KOPT-K1 (cell line): ENCODE measurements around the gene HTRA3.

Experiments used
- H3K27ac ChIP-seq: fragments of 200-600 bp; sonication (generic); 2 replicates; pipeline ENCODE4 v1.5.1; 2016; ENCODE audit warnings: antibody characterized with exemption, mild to moderate bottlenecking, low read depth, low read length; ENCODE audit not compliant: poor library complexity, severe bottlenecking
- H3K36me3 ChIP-seq: fragments of 200-600 bp; sonication (generic); 2 replicates; pipeline ENCODE4 v1.5.1; 2017; ENCODE audit warnings: antibody characterized with exemption, mild to moderate bottlenecking, low read length, moderate library complexity; ENCODE audit not compliant: insufficient read depth
- H3K9me3 ChIP-seq: fragments of 200-600 bp; sonication (generic); 2 replicates; pipeline ENCODE4 v1.5.1; 2017; ENCODE audit warnings: antibody characterized with exemption, low read length, mild to moderate bottlenecking; ENCODE audit not compliant: insufficient read depth, poor library complexity, severe bottlenecking

Gene HTRA3

DNA sequence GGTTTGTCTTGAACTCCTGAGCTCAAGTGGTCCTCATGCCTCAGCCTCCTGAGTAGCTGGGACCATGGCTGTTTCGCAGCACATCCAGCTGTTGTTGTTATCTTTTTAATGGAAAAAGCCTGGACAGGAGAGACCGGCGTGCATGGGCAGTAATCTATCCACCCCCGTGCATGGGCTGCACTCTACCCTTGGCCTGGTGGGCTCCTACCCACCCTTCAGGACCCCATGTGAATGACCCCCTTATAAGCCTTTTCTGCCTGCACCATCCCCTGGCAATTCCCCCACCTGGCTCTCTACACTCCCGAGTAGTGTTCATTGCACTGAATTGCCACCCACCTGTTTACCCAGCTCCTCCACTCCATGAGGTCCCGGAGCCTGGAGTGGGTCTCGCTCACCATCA is 18.9 kb upstream of the HTRA3 start:
- Histone ChIP-seq H3K27ac (no peak overlapping the region), H3K9me3 (no peaks in the 10 kb centered on the region), H3K36me3 (no peaks in the 10 kb centered on the region)

DNA sequence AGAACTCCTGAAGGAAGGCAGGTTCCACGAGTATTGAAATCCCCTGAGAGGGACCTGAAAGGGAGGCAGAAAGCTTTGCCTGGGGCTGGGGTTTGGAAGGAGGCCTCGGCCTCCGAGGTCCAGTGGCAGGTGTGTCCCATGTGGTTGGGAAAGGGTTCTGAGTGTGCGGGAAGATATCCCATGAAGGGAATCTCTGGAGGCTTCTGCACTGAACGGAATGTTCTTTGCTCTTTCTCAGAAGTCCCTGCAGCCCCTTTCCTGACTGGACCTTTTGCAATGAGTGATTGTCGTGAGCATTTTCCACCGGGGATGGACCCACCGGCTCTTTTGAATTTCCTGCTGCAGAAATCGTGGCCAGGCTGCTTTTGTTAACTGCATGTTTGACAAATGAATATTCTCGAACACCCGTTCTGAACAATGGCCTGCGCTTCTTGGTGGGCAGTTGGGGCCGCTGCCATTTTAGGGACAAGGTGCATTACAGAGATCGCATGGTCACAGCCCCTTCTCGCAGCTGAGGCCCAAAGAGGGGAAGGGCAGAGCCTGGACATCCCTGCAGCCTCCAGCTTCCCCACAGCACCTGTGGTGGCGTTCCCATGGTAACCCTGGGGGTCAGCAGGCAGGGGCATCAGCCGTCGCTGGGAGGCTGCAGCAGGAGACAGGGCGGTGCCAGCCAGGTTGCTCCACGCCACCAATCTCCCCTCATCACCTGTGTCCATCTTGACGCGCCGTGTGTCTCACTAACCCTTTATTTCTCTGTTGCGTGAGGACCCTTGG is 18.3 kb upstream of the HTRA3 start:
- no peaks in the 10 kb centered on the region for H3K36me3 ChIP-seq
- no peaks in the 10 kb centered on the region for H3K9me3 ChIP-seq
- no peak overlapping the region for H3K27ac ChIP-seq

DNA sequence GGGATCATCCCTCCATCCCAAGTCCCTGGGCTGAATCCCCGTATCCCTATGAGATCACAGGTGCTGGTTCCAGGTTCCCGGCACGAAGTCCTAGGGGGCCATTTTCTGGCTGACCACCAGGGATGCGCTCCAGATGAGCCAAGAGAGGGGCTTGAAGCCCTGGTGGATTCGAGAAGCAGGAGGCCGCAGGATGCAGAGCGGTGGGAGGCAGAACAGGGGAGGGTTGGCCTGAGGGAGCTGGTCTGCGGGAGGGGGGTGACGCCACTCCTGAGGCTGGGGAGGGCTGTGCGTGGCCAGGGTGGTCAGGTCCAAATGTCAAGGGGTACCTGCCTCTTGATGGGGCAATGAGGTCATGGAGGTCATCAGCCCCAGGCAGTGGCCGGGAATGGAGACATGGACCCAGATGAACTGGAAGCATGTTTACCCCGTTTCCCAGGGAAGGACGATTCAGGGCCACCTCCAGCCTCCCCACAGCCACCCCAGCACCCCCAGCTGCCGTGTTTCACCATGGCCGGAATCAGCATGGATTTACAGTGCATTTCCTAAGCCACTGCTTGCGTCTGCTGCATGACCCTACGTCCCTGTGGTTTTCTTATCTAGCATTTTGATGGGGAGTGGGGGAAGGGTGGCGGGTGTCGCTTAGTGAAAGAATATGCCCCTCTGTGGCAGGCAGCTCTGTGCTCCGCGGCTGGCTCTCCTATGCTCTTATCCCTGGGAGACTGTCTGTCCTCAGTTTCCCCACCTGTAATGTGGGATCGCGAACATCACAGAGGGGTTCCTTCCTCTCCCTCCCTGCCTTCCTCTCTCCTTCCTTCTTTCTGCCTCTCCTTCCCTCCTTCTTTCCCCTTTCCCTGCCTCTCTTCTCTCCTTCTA is 17.0 kb upstream of the HTRA3 start:
- Histone ChIP-seq H3K36me3 (no peaks in the 10 kb centered on the region), H3K27ac (no peak overlapping the region), H3K9me3 (no peaks in the 10 kb centered on the region)

DNA sequence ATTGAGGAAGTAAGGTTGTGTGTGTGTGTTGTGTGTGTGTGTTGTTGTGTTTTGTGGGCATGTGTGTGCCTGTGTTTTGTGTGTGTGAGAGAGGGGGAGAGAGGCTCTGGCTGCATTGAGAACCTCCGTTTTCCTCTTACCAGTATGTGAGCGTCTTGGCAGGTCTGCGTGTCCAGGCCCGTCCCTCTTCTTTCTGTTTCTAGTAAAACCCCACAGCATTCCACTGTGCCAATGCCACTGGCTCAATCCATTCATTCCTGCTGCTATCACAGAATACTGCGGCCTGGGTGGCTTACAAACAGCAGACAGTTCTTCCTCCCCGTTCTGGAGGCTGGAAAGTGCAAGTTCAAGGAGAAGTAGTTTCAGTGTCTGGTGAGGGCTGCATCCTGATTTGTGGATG is 15.5 kb upstream of the HTRA3 start:
- no peaks in the 10 kb centered on the region for H3K36me3 ChIP-seq
- H3K9me3 ChIP-seq: no peaks in the 10 kb centered on the region
- H3K27ac ChIP-seq: no peak overlapping the region

DNA sequence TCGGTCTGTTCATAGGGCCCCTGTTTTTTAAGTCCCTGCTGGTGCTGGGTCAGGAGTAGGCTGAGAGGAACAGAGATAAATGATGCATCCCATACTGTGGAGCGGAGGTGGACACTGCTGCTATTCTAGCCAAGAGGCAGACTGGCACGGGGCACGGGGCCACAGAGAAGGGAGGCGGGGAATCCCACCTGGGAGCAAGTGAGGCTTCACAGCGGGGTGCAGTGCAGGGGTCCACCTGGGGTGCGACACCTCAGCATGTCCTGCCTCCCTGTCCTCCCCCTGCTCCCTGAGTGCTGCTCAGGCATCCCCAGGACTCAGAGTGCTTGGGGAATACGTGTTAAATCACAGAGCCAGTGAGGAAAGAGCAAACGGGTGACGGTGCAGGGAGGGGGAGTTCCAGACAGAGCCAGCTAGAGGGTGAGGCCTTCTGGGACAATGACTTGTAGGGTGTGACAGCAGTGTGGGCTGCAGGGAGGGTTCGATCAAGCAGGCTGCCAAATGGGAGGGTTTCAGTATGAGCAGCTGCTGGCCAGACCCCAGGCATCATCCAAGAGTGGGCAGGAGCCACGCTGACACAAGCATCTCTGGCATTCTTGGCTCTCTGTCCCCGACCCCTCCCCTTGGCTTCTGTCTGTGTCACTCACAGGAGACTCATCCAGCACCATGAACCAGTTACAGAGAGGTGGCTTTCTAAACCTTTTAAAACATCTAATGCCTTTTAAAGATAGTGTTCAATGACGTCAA is 13.7 kb upstream of the HTRA3 start:
- H3K9me3 ChIP-seq: no peaks in the 10 kb centered on the region
- H3K36me3 ChIP-seq: no peaks in the 10 kb centered on the region
- no peak overlapping the region for H3K27ac ChIP-seq

DNA sequence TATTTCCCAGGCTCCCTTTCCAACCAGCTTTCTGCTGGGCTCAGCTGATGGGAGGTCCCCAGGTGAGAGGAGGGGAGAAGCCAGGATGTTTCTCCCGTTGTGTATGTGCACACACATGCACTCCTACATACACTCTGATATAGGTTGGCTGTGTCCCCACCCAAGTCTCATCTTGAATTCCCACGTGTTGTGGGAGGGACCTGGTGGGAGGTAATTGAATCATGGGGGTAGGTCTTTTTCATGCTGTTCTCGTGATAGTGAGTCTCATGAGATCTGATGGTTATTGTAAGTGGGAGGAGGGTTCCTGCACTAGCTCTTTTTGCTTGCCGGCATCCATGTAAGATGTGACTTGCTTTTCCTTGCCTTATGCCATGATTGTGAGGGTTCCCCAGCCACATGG is 11.7 kb upstream of the HTRA3 start:
- no peaks in the 10 kb centered on the region for H3K36me3 ChIP-seq
- no peaks in the 10 kb centered on the region for H3K9me3 ChIP-seq
- H3K27ac ChIP-seq: no peak overlapping the region

DNA sequence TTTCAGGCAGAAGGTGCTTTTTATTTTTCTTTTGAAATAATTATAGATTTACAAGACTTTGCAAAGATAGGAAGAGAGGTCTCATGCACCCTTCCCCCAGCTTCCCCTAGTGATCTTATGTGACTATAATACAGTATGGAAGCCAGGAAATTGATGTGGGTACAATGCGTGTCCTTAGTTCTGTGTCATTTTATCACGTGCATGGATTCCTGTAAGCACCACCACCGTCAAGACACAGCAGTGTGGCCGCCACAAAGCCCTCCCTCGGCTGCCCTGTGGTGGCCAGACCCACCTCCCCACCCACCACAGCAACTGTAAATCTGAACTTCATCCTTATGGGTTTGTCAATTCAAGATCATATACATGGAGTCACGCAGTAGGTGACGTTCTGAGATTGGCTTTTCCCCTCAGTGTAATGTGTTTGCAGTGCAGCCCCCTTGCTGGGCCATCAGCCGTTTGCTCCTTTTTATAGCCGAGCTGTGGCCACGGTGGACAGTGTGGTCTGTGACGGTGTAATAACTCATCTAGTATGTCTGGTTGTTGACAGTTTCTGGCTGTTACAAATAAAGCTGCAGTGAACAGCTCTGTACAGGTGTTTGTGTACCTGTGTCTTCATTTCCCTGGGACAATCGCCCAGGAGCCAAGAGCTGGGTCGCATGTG is 10.9 kb upstream of the HTRA3 start:
- no peaks in the 10 kb centered on the region for H3K9me3 ChIP-seq
- H3K27ac ChIP-seq: no peak overlapping the region
- no peaks in the 10 kb centered on the region for H3K36me3 ChIP-seq

DNA sequence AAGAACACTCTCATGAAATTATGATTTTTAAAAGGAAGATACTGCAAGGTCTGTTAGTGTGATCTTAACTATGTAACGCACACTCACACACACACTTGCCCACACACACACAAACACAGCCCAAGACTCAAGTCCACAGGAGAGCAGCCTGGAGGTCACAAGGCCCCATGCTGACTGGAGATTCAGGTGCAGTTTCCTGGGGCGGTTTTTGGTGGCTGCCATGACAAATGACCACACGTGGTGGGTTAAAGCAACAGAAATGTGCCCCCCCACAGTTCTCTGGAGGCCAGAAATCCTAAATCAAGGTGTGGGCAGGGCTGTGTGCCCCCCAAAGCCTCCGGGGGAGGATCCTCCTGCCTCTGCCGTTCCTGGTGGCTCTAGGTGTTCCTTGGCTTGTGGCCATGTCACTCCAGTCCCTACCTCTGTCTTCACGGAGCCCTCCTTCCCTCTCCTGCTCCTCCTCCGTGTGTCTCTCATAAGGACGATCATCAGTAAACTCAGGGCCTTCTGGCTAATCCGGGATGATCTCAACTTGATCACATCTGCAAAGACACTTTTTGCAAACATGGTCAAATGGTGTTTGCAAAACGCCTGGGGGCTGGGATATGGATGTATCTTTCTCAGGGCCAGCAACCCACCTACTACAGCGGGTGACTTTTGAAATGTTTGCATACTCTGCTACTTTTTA is 9.7 kb upstream of the HTRA3 start:
- H3K27ac ChIP-seq: no peak overlapping the region
- no peaks in the 10 kb centered on the region for H3K36me3 ChIP-seq
- H3K9me3 ChIP-seq: no peaks in the 10 kb centered on the region

DNA sequence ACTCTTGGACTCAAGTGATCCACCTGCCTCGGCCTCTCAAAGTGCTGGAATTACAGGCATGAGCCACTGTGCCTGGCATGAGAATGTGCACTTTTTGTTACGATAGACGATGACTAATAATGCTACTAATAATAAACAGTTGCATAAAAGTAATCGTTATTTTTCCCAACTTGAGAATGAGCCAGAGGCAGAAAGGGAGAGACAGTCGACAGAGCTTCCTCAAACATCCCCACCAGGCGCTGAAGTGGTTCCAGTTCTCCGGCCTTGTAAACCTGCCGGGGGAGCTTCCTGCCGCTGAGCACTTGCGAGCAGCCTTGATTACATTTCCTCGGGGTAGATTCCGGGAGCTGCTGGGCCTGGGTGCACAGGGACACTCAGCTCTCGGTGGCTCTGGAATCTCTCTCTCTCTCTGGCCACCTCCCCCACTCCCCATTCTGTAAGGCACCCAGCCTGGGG is 8.9 kb upstream of the HTRA3 start:
- Histone ChIP-seq H3K27ac (no peak overlapping the region), H3K36me3 (no peaks in the 10 kb centered on the region), H3K9me3 (no peaks in the 10 kb centered on the region)

DNA sequence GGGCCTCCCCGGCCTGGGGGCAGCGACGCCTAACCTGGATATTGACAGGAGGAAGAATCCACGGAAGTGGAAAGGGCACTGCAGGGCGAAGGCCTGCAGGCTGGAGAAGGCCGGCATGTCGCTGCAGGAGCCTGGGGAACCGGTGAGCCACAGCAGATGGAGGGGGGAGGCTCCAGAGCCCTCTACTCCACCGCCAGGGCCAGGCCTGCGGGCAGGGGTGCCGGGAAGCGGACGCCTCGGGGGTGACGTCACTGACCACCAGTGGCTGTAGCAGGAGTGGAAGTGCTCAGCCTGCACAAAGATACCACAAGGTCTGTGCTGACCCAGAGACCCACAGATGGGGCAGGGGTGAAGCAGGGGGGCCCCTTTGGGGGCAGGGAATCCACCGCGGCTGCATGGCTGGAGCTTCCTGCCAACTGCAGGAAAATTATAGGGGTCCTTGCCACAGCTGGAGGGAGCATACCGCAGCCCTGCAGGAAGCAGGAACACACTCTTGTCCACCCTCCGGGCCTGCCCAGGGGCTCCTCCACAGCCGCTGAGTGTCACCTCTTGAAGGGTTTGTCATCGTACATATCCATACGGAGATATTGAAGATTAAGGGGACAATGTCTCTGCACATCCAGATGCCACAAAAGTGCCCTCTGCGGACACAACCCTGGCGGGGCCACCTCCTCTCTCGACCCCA is 7.6 kb upstream of the HTRA3 start:
- H3K27ac ChIP-seq: no peak overlapping the region
- H3K9me3 ChIP-seq: no peaks in the 10 kb centered on the region

DNA sequence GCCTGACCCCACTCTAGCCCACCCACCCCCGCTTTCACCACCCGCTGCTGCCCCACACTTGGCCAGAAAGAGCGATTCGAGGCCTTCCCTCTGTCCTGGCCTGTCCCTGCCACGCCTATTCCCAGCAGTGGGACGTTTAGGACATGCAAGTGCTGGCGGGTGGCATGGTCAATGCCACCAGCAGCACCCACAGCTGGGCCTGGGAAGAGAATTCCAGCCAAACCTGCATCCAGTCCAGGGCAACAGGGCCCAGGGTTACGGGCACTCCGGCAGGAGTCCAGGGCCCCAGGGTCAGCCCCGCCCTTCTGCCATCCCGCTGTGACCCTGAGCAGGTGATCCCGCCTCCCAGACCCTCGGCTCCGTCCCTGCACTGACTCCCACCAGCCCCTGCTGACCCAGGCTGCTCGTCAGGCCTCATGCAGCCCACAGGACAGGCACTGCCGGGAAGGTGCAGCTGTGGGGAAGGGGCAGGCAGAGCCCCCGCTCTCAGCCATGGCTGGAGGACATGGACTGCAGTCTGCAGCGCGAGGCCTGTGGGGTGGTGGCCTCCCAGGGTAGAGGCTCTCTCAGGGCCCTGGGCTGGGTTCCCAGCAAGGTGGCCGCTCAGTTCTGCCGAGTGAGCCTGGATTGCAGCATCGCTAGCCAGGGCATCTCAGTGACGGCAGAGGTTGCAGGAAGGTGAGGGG is 6.8 kb upstream of the HTRA3 start:
- Histone ChIP-seq H3K9me3 (no peaks in the 10 kb centered on the region), H3K27ac (no peak overlapping the region), H3K36me3 (no peaks in the 10 kb centered on the region)

More for the DNA sequence above, 7.6 kb upstream of the HTRA3 start:
- no peaks in the 10 kb centered on the region for H3K36me3 ChIP-seq

DNA sequence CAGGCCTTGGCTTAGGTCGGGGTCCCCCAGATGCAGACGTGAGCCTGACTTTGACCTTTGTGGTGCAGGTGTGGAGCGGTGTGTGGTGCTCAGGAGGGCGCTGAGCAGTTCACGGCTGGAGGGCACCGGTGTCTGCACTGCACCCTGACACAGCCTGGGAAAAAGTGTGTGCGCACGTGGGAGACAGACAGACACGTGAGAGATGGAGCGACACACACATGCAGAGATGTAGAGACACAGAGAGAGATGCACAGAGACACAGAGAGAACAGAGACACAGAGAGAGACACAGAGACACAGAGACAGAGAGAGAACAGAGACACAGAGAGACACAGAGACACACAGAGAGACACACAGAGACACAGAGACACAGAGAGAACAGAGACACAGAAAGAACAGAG is 6.2 kb upstream of the HTRA3 start:
- Histone ChIP-seq H3K36me3 (no peaks in the 10 kb centered on the region), H3K9me3 (no peaks in the 10 kb centered on the region), H3K27ac (no peak overlapping the region)

DNA sequence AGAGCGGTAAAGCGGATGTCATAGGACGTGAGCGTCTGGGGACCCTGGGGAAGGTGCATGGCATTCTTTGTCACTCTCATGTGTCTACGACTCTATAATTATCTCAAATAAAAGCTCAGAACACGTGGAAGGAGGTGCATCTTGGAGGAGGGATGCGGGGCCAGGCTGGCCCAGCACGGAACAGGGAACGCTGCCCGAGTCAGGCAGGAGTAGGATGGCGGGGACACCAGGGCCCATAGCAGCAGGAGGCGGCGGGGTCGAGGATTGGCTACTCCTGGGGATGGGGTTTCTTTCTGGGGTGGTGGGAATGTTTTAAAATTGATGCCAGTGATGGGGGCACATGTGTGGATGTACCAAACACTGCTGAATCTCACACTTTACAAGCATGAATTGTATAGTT is 5.4 kb upstream of the HTRA3 start:
- H3K9me3 ChIP-seq: no peaks in the 10 kb centered on the region
- H3K27ac ChIP-seq: no peak overlapping the region
- no peaks in the 10 kb centered on the region for H3K36me3 ChIP-seq
